ENCODE results near the gene NFIC.
"Not testable (repeated sequence)": the region's sequence is repeated elsewhere in the genome, so short reads cannot be mapped to it uniquely, and the experiment has no call there.

The NFIC gene

DNA sequence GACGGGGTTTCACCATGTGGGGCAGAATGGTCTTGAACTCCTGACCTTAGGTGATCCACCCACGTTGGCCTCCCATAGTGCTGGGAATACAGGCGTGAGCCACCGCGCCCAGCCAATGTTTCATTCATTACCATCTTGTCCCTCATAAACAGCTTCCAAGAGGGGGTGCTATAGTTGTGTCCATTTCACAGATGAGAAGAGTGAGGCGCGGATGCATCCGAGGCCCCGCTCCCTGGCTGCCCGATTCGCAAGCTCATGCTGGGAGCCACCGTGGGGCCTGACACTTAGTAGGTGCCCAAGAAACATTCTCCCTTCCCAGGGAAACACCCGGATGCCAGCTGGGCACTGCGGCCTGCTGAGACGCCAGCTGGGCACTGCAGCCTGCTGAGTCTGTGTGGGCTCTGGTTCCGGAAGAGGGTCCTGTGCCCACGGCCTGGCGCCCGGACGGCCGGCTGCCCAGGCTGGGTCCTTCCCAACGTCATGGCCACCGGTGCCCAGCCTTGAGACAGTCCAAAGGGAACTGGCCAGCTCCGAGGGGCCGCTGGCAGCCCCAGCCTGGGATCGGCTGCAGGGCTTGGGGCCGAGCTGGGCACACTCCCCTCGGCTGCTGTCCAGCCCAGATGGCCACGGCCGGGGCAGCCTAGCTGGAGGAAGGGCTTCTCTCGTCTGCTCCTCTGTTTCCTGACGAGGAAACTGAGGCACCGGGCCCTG, 54.7 kb downstream of the NFIC start:
- DNase-seq (ENCODE audit: low spot score) = peak; percentile 74

DNA sequence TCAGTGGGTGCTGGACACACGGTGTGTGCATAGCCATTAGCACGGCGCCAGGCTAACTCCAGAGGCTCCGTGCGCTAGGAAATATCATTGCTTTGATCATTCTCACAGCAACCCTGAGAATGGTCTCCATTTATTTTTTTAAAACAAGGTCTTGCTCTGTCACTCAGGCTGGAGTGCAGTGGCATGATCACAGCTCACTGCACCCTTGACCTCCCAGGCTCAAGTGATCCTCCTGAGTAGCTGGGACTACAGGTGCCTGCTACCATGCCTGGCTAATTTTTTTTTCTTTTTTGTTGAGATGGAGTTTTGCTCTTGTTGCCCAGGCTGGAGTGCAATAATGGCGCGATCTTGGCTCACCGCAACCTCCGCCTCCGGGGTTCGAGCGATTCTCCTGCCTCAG, 55.3 kb downstream of the NFIC start:
- DNase-seq (ENCODE audit: low spot score) = not testable (repeated sequence)

DNA sequence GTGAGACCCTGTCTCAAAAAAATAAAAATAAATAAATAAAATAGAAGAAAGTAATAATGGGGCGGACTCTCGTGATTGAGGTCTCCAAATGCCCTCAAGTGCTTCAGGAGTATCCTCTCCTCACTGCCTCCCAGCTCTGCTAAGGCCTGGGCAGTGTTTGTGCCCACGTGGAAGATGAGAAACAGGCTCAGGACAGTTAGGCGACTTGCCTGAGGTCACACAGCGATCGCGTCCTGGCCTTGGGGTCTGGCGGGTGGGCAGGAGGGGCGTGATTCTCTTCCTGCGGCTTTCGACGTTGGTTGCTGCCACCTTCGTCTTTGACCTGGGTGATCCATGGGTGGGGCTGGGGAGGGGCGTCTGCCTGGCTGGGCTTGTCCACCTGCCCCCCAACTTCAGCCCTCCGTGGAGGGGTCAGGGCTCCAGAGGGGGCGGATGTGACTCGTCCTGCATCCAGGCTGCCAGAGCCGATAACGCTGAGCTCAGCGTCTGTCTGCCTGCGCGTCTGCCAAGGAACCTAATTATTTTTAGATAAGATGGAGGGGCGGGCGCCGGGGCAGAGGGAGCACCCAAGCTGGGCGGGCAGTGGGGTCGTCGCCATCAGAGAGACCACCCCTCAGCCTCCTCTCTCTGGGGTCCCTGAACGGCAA, 56.9 kb downstream of the NFIC start:
- DNase-seq (ENCODE audit: low spot score) = no peak

GRCh38 chr19:3426433-3426832, 60.0 kb downstream of the NFIC start:
- no peak for DNase-seq (ENCODE audit: low spot score)

GRCh38 chr19:3430366-3430680, 63.9 kb downstream of the NFIC start:
- not testable (repeated sequence) for DNase-seq (ENCODE audit: low spot score)

GRCh38 chr19:3431760-3432397, 65.5 kb downstream of the NFIC start:
- DNase-seq (ENCODE audit: low spot score) = no peak

DNA sequence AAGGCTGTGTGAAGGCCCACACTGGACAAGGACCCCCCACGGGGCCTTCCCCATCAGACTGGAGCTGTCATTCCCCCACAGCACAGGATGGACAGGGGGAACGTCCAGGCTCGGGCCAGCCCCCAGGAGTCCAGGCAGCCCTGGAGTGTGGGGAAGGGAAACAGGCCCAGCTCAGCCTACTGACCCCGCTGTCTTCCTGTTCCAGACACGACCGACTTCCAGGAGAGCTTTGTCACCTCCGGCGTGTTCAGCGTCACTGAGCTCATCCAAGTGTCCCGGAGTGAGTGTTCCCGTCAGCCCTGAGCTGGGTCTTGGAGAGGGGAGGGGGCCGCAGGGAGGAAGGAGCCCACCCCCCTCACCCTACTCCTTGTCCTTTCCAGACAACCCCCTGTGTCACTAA, 66.9 kb downstream of the NFIC start:
- no peak for DNase-seq (ENCODE audit: low spot score)

GRCh38 chr19:3433805-3434540, 67.6 kb downstream of the NFIC start:
- DNase-seq (ENCODE audit: low spot score) = no peak

- DNase-seq (ENCODE audit: low spot score) = peak; percentile 90
Measured at GRCh38 chr19:3434630-3435553, 68.5 kb downstream of the NFIC start.

DNA sequence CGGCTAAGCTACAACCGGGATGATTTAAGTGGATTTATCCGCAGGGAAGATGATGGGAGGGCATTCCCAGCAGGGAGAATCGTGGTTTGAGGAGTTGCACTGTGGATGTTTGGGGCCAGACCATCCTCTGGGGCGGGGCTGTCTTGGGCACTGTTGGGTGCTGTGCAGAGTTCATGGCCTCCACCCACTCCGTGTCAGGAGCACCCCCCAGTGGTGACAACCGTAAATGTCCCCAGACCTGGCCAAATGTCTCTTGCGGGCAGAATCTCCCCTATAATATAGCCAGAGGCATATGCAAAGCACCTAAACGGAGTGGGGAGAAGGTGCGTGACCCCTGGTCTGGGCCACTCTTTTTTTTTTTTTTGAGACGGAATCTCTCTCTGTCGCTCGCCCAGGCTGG, 73.7 kb downstream of the NFIC start:
- DNase-seq (ENCODE audit: low spot score) = no peak

GRCh38 chr19:3441089-3441985, 75.0 kb downstream of the NFIC start:
- no peak for DNase-seq (ENCODE audit: low spot score)

- no peak for DNase-seq (ENCODE audit: low spot score)
Measured at GRCh38 chr19:3441986-3442329, 75.6 kb downstream of the NFIC start.

- no peak for DNase-seq (ENCODE audit: low spot score)
Measured at GRCh38 chr19:3442487-3443071, 76.2 kb downstream of the NFIC start.

- no peak for DNase-seq (ENCODE audit: low spot score)
Measured at GRCh38 chr19:3443840-3444694, 77.7 kb downstream of the NFIC start.

DNA sequence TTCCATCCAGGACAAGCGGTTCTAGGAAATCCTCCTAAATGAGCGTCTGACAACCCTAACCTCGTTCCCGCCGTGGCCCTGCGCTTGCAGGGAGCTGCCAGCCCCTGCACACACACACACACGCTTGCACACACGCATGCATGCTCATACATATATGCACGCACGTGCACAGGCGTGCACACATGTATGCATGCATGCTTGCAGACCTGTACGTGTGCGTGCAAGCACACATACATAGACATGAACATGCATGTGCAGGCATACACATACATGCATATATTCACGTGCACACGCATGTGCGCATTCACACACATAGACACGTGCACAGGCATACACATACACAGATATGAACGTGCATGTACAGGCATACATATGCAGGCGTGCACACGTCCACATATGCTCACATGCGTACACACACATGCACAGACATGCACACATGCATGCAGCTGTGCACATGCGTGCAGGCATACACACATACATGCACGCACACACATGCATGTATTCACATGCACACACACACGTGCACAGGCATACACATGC, 78.4 kb downstream of the NFIC start:
- DNase-seq (ENCODE audit: low spot score) = no peak

DNA sequence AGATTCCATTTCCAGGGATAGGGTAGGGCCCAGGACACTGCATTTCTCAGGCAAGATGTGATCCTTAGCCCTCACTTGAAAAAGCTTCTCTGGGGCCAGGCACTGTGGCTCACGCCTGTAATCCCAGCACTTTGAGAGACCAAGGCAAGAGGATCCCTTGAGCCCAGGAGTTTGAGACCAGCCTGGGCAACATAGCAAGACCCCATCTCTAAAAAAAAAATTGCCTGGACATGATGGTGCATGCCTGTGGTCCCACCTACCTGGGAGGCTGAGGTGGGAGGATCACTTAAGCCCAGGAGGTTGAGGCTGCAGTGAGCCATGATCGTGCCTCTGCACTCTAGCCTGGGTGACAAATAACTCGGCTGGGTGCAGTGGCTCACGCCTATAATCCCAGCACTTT, 80.3 kb downstream of the NFIC start:
- DNase-seq (ENCODE audit: low spot score) = not testable (repeated sequence)

DNA sequence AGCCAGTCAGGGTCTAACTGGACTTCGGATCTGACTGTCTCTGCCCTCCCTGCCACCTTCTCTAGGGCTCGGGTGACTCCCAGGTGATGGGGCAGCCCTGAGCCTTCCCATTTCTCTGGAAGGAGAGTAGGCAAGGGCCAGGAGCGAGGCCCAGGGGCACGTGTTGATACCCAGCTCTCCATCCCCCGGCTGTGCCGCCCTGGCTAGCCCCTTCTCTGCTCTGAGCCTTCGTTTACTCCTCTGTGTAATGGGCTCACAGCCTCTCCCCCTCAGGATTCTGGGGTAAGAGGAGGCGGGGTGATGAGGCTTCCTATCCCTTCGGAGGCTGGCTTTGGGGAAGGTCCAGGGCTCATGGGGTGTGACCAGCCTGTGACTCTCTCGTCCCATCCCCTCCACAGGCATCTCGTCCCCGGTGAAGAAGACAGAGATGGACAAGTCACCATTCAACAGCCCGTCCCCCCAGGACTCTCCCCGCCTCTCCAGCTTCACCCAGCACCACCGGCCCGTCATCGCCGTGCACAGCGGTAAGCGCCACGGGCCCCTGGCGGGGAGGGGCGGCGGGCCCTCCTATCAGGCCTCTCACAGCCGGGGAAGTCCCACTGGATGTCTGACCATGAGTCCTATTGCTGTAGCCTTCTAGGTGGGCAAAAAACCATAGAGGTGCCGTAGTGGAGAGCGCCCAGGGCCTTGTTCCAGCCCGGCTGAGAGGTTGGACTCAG, 82.4 kb downstream of the NFIC start:
- DNase-seq (ENCODE audit: low spot score) = no peak

DNA sequence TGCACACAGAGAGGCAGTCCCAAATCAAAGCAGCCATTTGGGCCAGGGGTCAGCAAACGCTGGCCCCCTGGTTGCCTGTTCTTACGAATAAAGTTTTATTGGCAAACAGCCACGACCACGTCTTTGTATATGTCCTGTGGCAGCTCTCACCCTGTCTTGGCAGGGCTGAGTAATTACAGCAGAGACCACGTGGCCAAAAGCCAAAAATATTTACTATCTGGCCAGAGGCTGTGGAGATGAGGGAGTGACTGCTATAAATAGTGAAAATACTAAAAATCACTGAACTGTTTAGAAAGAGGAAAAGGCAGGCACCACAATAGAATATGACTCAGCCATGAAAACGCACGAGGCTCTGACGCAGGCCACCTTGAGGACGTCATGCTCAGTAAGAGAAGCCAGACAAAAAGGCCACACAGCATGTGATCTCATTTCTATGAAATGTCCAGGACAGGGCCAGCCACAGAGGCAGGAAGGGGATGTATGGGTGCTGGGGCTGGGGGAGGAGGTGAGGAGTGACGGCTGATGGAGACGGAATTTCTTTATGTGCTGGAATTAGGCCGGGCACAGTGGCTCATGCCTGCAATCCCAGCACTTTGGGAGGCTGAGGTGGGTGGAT, 84.5 kb downstream of the NFIC start:
- DNase-seq (ENCODE audit: low spot score) = no peak

Data from globus pallidus (tissue), 1 donor.